ENCODE measurements around the gene GRK6. TPM values are rescaled to one million over a fixed set of nuclear protein-coding genes. Genes with fewer than 3 reads are reported as not detected.

GRK6 gene
- total RNA-seq, 1 donor from 2014 or later = 20.2 TPM

GRCh38 chr5:177459357-177459756 is 32.9 kb downstream of the GRK6 start:
- intact Hi-C loops (cut with DNase I) = loop anchor here (10.0 kb wide), 1 partner anchor 145 kb away; the partner anchor contains the start of gene MXD3
- no peak for DNase-seq (ENCODE audit: low spot score)

GRCh38 chr5:177459819-177460628 is 33.5 kb downstream of the GRK6 start:
- intact Hi-C loops (cut with DNase I) = loop anchor here (10.0 kb wide), 1 partner anchor 145 kb away; the partner anchor contains the start of gene MXD3

GRCh38 chr5:177462021-177462670 is 35.7 kb downstream of the GRK6 start:
- no peak for DNase-seq (ENCODE audit: low spot score)

More at GRCh38 chr5:177459819-177460628, 33.5 kb downstream of the GRK6 start:
- DNase-seq (ENCODE audit: low spot score) = no peak

GRCh38 chr5:177465044-177465443 is 38.6 kb downstream of the GRK6 start:
- intact Hi-C loops (cut with DNase I) = no loop called here
- DNase-seq (ENCODE audit: low spot score) = no peak

More at GRCh38 chr5:177462021-177462670, 35.7 kb downstream of the GRK6 start:
- intact Hi-C loops (cut with DNase I) = no loop called here

- DNase-seq (ENCODE audit: low spot score) = no peak
- intact Hi-C loops (cut with DNase I) = no loop called here
These were observed 40.4 kb downstream of the GRK6 start for GRCh38 chr5:177466861-177467260.

- intact Hi-C loops (cut with DNase I) = no loop called here
- DNase-seq (ENCODE audit: low spot score) = no peak
These were observed 41.0 kb downstream of the GRK6 start for GRCh38 chr5:177467436-177467835.

- no peak for DNase-seq (ENCODE audit: low spot score)
- intact Hi-C loops (cut with DNase I) = no loop called here
These were observed 41.8 kb downstream of the GRK6 start for GRCh38 chr5:177468329-177468684.

- no peak for DNase-seq (ENCODE audit: low spot score)
These were observed 42.5 kb downstream of the GRK6 start for GRCh38 chr5:177468685-177469628.

GRCh38 chr5:177469750-177470525 is 43.5 kb downstream of the GRK6 start:
- intact Hi-C loops (cut with DNase I) = no loop called here
- no peak for DNase-seq (ENCODE audit: low spot score)

More at GRCh38 chr5:177468685-177469628, 42.5 kb downstream of the GRK6 start:
- intact Hi-C loops (cut with DNase I) = no loop called here

GRCh38 chr5:177470759-177471536 is 44.5 kb downstream of the GRK6 start:
- intact Hi-C loops (cut with DNase I) = no loop called here
- no peak for DNase-seq (ENCODE audit: low spot score)

GRCh38 chr5:177471610-177472356 is 45.3 kb downstream of the GRK6 start:
- no peak for DNase-seq (ENCODE audit: low spot score)
- intact Hi-C loops (cut with DNase I) = no loop called here

GRCh38 chr5:177472460-177473442 is 46.3 kb downstream of the GRK6 start:
- DNase-seq (ENCODE audit: low spot score) = no peak
- intact Hi-C loops (cut with DNase I) = no loop called here

- intact Hi-C loops (cut with DNase I) = no loop called here
- no peak for DNase-seq (ENCODE audit: low spot score)
These were observed 47.0 kb downstream of the GRK6 start, which contains the start of gene DBN1 for GRCh38 chr5:177473443-177474001. TSS of gene DBN1 (minus strand) at chr5:177473634. CDS start at chr5:177473521, 113 bp downstream.

- no peak for DNase-seq (ENCODE audit: low spot score)
- intact Hi-C loops (cut with DNase I) = no loop called here
These were observed 47.6 kb downstream of the GRK6 start for GRCh38 chr5:177474002-177474476.

- DNase-seq (ENCODE audit: low spot score) = no peak
- intact Hi-C loops (cut with DNase I) = no loop called here
These were observed 48.5 kb downstream of the GRK6 start for GRCh38 chr5:177474846-177475562.

Data from cardiac septum (tissue), 1 donor.